NOMO-1 (cell line): ENCODE results near the gene GNLY.

Source experiments
- DNase-seq, 2 experiments: peaks; one replicate each; lab custom pipeline; 2025; ENCODE audit not compliant: unreplicated experiment in 2 of 2; lab: John Stamatoyannopoulos, UW

Gene GNLY

DNA sequence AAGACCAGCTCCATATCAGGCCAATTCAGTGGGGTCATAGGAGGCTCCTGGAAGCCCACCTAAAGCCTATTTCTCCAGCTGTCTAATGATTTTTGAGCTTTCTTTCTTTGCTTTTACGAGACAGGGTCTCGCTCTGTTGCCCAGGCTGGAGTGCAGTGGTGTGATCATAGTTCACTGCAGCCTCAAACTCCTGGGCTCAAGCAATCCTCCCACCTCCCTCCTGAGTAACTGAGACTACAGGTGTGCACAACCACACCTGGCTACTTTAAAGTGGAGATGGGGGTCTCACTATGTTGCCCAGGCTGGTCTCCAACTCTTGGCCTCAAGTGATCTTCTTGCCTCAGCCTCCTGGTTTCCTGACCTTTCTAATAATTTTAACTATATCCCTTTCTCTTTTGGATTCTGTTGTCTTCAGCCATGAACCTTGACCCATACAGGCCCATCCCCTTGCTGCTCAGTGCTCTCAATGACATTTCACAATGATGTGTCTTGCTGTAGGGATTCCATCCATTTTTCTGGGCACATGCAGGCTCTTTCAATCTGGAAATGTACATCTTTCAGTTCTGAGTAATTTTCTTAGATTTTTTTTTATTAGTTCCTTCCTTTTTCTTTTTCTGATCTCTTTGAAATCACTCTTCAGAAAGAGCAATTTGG lies 29.7 kb downstream of the GNLY start:
- no peak for DNase-seq

DNA sequence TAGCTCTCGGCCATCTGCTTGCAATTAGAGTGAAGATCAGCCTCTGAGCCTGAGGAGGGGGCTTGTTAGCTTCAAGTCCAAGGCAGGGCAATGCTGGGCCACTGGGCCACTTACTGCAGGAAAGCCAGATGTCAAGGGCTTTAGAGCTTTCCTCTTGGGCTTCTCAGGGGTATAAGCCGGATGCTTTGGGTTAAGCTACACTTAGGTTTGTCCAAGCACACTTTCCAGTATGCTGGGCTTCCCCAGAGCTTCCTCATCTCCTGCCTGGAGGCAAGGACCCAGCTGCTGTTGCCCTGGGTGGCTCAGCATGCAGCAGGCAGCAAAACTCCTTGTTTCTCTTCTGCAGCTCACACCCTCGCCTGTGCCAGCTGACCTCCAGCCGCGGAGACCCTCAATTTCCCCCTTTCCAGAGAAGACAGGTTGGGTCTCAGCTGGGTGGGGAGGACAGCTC lies 30.6 kb downstream of the GNLY start:
- no peak for DNase-seq

DNA sequence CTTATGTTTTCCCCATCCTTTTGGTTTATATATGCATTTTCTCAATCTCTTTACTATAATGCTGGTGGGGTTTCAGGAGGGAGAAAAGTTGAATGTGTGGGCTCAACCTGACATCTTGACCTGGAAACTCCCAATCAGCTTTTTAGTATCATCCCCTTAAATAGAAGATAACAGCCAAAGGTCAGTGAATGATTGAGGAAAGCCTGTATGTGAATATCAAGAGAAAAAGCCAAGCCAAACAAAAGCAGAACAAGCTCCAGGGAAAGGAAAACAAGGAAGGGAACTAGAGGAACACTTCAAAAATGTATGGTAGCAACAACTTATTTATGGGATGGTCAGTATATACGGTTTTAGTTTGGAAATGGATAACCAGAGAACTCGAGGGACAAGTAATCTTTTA lies 31.3 kb downstream of the GNLY start:
- no peak for DNase-seq

DNA sequence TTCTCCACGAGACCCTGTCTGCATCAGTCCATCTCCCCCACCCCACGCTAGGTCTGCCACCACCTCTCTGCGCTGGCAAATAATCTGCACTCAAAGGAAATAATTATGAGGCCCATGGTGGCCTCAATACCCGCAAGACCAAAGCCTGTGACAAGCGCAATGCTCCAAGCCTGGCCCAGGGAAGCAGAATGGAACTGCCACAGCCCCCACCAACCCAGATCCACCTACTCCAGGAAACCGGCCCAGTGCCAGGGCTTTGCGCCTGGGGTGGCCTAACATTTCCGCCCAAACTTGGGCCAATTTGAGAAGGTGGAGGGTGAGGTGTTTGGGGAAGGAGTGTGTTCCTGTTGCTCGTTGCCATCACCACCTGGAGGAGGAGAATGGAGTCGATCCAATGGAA lies 33.6 kb downstream of the GNLY start:
- no peak for DNase-seq

DNA sequence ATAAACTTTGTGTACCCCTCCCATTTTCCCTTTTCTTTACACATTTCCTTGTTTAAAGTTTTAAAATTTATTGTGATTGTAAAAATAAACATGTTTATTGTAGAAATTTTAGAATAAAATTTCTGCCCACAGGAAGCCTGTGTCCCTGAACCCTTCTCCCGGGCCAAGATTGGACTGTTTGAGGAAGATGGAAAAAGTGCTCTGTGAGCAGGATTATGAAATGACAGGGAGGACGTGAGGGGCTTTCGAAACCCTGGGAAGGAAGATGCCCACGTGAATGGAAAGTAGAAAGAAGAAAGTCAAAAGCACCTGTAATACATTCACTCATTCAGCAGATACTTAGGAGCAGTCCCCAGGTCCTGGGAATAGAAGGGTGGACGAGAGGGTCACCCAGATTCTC lies 34.2 kb downstream of the GNLY start:
- DNase-seq = no peak

DNA sequence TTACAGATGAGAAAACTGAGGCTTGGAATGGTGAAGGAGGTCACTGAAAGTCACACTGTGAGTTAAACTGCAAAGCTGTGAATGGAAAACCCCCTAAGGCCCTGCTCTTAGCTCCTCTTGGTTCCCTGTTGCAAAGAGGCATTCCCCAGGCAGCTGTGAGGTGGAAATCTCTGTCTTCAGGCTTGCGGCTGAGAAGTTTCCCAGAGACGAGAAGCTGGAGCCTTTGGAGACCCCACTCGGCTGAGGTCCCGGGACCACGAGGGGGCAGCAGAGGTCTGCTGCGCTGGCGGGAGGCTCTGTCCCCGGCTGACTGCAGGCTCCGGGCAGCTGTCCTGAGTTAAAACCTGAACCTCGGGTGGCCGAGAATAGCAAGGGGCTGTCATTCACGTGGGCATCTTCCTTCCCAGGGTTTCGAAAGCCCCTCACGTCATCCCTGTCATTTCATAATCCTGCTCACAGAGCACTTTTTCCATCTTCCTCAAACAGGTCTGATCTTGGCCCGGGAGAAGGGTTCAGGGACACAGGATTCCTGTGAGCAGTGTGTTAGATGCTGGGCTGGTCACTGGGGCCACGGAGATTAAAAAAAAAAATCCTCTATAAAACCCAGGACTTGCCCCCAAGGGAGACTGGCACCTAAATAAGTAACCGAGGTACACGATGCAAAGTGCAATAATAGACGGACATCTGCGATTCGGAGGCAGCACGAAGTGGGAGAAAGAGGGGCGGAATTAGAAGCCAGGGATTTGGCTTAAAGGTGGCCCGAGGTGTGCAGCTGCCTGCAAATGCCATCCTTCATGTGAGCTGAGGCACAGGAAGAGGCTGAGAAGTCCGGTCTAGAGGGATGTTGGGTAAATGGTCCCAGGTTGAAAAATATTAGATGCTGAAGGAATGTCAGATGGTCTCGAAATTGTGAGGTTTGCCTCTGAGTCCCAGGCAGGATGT lies 35.0 kb downstream of the GNLY start:
- DNase-seq = peak; percentile 53 to 68

DNA sequence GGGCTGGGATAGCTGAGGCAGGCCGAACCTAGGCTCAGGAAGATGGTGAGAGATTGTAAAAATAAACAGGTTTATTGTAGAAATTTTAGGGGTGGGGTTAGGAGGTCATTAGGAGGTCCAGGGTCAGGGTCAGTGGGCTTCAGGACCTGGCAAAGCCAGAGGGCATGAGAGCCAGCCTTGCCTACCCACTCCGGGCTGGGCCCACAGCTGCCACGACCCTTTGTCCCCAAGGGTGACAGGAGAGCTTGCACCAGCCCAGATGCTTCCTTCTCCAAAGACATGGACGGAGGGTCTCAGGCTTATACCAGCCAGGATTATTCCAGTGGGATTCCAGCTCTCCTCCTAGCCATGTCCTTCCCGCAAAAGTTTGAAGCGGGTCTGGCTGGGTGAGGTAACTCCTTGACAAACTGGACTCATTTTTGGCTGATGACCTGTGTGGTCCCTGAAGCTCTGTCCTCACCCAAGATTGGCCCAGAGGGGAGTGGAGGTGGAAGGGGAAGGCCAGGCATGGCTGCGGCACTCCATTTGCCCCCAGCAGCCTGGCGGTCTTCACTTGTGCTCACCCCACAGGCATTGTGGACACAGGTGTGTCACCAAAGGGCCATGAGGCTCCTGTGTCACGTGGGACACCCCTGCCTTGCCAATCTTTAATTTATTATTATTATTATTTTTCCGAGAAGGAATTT lies 35.8 kb downstream of the GNLY start:
- DNase-seq = no peak

DNA sequence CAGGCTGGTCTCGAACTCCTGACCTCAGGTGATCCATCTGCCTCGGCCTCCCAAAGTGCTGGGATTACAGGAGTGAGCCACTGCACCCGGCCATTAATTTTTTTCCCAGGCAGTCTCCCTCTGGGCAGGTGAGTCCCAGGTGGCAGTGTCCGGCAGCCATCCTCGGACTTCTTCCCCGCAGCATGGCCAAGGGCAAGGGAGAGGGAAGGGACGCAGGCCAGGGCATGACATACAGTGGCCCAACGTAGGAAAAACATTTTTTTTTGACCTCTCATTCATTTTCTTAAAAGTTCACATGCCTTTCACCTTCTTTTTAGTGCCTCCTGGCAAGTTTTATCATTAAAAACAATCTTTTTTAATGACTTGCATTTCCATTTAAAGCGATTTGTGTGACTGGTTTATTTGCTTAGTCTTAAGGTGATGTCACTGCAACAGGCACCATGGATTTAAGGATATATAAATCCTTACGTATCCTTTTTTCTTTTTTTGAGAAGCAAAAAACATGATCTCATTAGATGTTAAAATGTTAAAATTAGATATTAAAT lies 36.6 kb downstream of the GNLY start:
- no peak for DNase-seq

DNA sequence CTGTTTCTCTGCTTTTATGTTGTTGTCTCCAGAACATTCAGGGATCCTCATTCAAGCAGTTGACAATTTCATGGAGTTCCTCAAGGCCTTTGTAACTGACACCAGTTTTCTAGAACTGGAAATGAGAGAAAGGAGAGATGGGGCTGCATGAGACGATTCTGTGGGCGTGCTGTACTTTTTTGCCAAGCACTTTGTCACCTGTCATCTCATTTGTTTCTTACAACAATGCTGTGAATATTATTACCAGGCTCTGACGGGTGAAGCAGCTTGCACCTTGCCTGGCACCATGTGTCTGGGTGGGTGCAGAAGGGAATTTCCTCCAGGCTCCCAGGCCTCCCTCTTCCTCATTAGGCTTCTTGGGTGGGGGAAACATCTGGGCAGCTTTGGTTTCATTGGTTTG lies 37.4 kb downstream of the GNLY start:
- DNase-seq = no peak

DNA sequence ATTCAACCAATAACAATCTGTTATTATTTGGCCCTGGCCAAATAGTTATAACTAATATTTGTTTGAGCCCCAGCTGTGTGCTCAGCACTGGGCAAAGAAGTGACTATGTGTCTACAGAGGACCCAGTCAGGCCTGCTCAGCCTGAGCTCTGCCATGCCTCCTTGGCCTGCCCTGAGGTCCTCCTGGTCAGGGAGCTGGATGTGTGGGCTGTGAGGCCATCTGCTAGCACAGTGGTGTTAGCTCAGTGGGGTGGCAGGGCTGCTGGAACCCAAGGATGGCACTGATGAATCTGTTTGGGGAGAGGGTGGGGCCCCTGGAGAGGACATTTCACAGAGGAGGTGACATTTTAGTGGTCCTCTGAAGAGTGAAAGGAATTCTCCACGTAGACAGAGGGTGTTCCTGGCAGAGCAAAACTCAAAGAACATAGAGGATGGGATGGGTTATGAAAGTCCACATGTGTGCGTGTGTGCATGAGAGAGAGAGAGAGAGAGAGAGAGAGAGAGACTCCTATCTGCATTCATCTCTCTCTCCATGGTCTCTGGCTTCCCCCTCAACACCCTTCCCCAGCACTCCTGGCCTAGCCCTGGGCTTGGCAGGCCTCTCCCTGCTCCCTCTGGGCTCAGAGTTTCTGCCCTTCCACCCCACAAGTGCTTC lies 38.4 kb downstream of the GNLY start:
- no peak for DNase-seq

DNA sequence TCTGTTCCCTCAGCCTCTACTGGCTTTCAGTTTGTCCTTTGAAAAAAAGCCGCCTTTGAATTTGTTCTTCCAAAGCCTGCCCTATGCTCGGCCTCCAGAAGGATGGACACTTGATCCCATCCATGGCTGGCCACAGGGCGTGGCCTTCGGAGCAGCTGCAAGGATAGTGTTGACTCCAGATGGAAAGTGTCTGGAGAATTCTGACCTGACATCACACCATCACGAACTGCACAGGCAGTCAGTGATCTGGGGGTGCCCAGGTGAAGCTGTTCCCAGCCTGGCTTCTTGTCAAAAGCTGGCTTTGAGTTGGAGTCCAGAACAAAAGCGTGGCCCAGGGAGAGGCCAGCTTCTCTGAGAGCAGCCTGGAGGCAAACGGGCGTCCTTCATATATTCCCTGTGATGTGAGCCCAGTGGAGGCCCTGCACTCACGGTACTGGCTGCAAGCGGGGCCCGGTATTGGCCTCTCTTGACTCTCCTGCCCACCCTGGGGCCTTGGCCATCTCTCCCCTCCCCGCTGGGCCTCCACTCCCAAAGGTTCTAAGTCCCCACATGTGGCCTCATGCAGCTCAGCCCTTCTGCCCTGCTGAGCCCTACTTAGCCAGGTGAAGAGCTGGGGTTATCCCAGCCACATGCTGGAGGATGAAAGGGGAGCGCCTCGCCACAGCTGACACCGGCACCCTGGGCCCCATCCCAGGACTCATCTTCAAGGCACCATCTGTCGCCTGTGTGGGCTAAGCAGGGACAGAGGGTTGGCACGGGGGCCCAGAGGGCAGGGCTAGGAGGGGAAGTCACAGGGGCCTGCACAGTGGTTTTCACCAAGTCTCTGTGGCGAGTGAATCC lies 39.2 kb downstream of the GNLY start:
- no peak for DNase-seq

DNA sequence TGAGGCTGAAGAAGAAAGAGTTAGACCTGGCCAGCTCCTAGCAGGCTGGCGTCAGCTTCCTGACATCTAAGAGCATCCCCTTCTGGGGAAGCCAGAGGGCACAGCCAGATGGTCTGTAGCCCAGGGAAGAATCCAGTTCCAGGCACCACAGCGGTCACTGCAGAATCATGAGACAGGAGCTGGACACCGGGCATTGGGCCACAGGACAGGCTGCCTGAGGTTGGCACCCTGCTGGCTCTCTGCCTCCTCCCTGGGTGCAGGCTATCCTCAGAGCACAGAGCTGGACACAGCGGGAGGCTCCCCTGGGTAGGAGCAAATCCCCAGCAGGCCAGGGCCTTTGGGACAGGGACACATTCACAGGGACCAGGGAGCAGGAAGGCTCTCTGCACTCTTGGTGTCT lies 39.9 kb downstream of the GNLY start:
- DNase-seq = no peak

DNA sequence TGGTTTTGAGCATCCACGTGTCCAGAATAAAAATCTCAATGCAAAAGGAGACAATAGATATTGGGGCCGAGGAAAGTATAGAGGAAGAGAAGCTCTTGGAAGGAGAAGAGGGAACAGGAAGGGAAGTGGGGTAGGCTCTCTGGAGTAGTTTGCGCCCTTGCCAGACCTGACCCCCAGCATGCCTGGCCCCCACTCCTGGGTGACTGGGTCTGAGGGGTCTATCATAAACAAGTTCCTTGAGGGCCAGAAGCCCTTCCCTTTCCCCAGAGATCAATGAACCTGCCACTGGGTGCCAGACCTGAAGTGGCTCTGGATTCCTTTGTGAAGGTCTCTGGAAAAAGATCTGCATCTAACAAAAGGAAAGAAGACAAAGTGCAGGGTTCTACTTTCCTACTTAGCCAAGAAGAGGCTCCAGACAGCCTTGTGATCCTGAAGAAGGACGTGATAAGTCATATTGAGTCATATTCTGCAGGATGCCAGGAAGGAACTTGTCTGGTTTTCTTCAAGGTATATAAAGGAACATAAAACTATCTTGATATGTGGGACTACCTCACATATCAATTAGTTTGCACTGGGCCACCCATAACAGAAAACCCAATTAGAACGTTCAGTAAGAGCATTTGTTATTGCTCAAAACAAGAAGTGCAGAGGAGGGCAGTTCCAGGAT lies 40.9 kb downstream of the GNLY start:
- no peak for DNase-seq

DNA sequence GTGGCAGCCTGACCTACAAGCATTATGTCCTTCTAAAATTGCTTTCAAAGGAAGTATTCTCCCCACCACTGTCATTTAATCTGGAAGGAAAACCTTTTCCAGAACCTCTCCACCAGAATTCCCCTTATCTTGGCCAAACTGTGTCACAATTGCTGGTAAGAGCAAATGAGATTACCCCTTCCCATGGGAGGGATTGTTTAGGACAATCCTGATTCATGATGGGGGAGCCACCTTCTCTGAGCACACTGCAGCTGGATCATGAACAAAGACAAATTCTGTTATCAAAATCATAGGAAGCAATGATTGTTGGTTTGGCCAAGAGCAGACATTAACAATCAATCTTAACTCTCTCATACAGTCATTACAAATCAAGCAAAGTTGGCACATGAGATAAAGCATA lies 41.5 kb downstream of the GNLY start:
- DNase-seq = no peak

DNA sequence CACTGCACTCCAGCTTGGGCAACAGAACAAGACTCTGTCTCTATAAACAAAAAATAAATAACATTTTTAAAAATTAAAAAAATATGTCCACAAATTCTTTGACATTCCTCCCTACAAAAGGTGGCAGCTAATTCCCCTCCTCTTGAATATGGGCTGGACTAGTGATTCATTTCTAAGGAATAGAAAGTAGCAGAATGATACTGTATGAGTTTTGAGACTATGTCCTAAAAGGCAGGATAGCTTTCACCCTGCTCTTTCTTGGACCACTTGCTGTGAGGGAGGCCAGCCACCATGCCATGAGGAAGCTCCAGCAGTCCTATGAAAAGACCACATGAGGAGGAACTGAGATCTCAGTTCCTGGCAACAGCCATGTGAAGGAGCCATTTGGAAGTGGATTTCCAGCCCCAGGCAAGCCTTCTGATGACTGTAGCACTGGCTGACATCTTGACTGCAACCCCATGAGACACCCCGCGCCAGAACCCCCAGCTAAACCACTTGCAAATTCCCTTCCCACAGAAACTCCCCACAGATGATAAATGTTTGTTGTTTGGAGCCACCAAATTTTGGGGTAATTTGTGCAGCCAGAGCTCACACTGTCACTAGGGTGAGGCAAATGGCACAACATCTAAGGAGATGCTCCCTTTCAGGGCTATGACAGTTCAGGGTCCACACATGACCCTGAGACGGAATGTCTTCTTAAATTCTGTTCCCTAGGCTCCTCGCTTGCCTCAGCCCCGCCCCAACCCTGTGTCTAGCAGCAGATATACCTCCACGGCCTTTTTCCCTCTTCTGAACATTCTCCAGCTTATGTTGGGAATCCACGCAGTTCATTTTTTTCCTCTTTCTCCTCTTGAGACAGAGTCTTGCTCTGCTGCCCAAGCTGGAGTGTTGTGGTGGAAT lies 42.5 kb downstream of the GNLY start:
- DNase-seq = no peak

DNA sequence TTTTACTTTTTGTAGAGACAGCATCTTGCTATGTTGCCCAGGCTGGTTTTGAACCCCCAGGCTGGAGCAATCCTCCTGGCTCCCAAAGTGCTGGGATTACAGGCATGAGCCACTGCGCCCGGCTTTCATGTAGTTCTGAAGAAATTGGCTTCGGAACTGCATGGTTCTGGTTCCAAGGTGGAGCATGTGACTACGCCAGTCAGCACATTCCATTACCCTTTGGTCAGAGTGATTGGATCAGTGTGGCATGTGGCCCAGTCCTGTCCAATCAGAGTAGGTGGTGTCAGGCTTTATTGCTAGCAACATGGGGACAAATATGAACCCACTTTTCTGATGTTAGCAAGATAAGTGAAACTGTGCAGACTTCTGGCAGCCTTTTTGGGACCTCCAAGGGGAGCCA lies 43.3 kb downstream of the GNLY start:
- no peak for DNase-seq

DNA sequence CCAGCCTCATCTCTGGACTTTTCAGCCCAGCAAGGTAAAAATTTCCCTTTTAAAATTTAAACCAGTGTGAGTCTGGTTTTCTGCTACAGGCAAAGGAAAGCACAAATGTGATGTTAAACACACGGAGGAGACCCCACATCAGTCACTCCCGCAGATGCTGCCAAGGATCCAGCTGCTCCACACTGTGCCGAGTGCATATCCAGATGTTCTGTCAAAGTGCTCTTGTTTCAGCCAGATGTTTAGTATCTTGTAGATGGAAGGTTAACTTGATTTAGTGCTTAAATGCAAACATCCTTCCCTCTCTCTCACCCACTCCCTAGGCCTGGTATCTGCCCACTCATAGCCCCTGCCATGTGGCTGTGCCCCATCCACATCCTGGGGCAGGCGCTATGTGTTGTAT lies 43.8 kb downstream of the GNLY start:
- no peak for DNase-seq

DNA sequence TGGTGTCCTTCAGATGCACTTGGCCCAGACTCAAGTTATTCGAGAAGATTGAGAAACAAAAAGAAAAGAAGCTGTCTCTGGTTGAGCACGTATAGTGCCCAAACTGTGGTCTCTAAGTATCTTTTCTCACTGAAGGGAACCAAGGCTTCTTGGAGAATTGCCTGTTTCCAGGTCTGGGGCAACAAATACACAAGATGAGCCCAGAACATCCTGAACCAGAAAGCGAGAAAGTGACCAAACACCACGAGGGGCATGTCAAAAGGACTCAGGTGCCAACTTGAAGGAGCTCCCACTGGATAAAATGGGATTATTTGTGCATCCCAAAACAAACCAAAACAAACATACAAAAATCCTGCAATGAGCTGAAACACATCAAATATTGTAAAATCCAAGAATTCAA lies 46.0 kb downstream of the GNLY start:
- DNase-seq = no peak
